HG02759 (cell line): ENCODE measurements around the gene GRB10.

Experiments used
- ATAC-seq: cut with Tn5 transposase; IDR thresholded peaks from one replicate; pipeline ENCODE4 v1.9.1; 2021; ENCODE audit warnings: mild to moderate bottlenecking, moderate library complexity; ENCODE audit not compliant: unreplicated experiment

GRB10 gene

DNA sequence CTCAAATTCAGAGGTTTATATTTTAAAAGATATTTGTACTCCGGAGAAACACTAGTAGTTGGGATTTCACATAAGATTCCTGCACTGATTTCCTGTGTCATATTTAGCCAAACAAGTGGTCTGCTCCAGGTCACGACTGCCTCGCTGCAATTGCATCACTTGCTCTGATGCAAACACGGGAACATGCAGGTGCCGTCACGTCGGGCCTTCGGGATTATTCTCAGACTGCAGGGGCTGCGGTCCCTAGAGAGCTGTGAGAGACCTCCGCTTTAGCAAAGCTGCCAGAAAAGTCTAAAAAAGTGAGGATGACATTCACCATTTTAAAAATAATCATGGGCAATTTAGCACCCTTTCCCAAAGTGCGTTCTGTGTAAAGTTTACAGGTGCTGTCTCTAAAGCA, 124.0 kb downstream of the GRB10 start:
- ATAC-seq: no peak

DNA sequence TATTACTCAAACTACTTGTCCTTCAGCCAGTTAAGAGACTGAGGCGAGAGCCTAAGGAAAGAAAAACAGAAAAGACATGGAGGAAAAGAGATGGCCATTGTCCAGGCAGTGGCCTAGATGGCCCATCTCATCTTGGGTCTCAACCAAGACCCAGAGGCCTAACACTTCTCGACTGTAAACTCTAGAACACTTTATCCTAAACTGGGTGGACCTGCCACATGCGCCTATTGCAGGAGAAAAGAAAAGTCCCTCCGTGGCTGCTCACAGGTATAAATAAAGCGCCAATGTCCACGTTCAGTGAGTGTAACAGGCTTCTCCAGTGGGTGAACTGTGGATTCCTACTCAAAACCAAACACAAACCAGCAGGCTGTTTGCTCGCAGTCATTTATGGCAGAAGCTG, 124.8 kb downstream of the GRB10 start:
- ATAC-seq: no peak

DNA sequence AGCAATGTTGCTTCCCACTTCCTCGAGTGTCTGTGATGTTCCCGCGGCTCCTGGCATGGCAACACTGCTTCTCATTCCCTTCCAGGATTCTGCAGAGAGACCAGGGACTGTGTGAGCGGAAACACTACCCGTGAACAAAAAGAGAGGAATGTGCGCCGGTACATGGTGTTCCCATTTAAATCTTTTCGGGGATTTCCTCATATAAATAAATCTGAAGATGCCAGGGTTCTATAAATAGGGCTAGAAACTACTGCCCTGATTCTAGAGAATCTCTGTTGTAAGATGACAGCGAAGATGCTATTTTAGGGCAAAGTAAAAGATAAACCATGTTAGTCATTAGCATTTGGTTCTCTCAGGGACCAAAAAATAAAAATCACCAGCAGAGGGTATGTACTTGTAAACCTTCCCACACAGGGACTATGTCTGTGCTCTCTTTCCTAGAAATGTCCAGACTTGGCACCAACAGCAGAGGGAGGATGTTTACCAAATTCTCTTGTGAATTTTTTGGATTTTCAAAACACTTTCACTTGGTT, 125.3 kb downstream of the GRB10 start:
- ATAC-seq: no peak

DNA sequence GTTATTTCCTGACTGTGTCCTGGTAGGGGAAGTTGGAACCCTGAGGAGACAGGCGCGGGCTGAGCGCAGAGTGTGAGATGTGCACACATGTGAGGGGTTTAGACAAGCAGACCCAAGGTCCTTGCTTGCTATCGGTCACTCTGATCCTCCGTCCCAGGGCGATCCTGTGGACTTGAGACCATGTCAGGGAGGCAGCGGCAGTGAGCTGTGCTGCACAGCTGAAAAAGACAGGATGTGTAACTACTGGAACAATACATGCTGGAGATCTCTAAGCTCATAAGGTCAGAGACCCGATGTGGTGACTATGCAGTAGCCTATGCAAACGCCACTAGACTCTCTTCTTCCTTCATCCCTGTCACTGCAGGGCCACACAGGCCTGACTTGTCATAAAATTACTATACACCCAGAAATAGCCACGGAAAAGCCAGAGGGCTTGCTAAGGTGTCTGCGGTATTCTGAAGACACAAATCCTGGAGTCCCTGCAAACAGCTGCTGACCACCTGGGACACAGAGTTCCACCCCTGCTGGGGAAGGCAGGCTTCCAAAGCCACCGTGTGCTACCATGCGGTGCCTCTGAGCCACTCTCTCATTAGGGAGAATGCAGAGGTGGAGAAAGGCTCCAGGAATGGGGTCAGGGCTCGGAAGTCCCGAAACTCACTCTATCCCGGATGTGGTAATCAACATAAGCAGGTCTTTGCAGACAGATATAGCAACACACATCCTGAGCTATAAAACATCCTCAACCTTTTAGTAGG, 126.4 kb downstream of the GRB10 start:
- no peak for ATAC-seq

DNA sequence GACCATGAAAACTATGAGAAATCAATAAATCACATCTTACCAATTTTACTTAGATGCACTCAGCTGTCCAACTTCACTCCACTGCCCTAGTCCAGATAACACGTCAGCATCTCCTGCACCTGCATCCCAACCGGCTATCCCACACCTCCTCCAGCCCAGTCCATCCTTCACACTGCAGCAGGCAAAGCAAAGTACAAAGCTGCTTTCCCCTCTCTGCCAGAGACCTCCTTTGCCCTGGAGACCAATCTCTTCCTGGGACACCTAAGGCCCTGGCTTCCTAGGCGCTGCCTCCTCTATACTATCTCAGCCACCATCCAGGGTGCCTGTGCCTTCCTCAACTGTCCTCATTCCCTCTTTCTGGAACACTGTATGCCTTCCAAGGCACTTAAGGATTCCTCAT, 127.2 kb downstream of the GRB10 start:
- no peak for ATAC-seq

DNA sequence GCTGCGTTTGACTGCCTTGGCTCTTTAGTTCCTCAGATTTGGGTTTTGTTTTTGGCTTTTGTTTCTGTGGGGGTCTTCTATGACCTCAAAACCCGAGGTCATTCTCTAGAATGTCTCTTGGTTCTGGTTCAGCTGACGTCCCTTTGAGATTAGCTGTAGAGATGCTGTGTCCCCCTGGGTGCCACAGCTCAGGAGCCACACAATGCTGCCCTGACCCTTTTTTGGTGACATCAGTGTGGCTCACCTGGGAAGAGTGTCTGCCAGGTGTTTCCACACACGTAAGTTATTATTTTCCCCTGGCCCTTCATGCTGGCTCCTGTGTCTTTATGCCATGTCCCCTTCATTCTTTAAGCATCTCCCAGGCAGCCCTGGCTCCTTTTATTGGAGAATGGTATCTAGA, 127.7 kb downstream of the GRB10 start:
- ATAC-seq: no peak

DNA sequence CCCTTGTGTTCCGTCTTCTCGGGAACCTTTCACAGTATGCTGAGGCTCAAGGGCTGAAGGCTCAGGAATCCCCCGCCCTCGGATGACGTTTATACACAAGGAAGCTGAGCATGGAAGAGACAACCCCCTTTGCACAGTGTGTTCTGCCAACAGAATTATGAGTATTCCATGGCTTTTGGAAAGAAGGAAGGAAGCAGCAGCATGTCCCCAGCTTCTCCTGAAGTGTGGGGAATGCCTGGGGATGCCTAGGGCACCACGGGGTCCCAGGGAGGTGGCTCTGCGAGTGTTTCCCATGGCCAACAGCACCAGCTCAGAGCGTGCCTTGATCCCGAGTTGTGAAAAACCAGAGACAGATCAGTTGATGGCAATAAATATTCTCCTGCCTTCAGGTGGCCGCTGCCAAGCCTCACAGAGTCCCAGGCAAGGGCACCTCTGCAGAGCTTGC, 128.7 kb downstream of the GRB10 start:
- no peak for ATAC-seq

DNA sequence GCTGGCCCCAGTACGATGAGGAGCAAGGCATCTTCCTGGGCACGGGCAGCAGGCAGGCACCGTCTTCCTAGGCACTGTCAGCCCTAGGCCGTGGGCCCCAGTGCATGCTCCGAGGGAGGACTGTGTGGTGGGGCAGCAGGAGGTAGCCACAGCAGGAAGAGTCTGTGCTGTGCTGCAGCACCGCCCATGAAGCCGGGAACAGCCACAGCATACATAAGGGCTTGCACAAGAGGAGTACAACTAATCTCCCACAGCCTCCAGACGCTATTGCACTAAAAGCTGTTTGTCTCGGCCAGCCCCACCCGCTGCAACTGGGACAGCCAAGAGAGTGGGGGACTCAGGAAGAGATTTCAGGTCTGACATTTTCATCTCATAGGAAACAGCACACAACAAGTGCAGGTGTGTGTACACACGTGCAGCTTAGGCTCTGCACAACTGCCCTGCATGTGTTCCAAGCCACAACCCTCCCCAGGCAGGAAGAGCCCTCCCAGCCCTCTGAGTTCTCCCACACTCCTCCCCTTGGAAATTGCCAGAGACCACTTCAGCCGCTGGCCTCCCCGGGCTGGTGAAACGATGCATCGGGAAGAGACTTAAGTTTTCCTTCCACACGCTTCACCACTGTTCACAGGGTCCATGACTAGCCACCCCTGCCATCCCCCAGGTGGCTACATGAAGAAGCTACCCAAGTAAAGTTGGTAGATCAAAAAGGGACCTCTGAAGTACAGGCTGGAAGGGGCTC, 129.4 kb downstream of the GRB10 start:
- no peak for ATAC-seq

DNA sequence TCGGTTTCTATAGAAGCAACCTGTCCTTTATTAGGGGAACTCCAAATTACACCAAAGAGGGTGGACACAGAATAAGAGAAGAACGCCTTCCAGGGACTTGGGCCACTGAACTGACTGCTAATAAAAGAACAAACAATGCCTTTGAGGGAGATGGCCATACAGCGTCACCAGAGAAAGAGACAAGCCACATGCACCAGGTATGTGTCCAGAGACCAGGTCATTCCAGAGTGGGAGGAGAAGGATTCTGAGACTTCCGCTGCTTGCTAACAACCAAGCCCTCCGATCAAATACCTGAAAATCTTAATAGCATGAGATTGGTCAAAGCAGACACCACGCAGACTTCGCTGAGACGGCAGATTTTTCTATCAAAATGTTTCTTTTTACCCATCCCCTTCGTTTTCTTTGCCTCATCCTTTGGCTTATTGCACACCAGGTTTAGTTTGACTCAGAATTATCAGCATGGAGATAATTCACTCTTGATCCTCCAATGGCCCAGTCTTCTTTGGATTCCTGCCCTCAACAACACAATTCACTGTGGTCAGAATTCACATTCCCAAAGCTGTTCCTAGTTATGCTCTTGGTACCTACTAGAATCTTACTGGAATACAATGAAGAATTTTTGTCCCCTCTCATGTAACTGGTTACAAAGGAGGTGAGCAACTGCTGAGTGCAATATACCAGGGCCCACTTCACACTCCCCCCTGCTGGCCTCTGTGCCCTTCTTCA, 130.1 kb downstream of the GRB10 start:
- ATAC-seq: no peak

DNA sequence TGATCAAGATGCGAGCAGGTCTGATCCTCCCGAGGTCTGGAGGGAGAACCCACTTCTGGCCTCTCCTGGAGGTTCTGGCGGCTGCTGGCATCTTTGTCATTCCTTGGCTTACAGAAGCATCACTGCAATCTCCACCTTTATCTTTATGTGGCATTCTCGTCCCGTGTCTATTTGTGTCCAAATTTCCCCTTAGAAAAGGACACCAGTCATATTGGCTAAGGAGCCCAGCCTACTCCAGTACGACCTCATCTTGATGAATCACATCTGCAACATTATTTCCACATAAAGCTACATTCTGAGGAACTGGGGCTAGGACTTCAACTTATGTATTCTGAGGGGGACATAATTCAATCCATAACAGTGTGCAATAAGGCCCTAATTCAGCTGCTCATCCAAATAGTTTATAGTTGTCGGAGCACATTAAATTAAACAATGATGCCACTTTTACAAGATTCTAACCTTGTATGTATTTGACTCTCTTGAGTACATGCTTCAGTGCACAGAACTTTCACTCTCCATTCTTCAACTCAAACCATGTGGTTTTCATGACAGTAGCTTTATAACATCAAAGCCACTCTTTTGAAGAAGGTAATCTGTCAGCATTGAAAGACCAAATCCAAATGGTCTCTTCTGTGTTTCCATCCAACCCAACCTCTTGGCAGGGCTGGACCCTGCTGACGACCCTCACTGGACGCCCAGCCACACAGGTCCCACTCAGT, 131.3 kb downstream of the GRB10 start:
- ATAC-seq: peak; percentile 71

DNA sequence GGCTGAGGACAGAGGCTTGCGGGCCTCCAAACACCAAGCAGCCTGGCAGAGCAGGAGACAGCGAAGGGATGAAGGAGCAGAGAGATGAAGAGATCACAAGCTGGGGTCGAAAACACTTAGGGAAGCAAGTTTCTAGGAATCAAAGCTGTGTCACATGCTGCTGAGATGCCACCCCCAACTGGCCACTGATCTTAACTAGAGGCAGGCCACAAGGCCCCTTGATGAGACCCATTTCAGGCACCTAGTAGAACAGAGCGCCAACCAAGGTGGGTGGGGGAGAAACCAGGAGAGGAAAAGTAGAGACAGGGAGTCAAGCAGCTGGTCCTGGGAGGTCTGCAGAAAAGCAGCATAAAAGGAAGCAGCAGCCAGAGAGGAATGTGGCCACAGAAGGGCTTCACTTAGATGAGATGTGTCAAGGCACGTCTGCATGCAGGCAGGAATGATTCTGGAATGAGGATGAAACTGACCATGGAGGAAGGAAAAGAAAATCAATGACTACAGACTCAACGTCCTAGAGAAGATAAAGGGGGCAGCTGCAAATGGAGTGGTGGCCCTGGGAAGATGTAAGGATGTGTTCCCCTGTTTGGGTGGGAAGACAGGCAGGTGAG, 132.5 kb downstream of the GRB10 start:
- no peak for ATAC-seq

DNA sequence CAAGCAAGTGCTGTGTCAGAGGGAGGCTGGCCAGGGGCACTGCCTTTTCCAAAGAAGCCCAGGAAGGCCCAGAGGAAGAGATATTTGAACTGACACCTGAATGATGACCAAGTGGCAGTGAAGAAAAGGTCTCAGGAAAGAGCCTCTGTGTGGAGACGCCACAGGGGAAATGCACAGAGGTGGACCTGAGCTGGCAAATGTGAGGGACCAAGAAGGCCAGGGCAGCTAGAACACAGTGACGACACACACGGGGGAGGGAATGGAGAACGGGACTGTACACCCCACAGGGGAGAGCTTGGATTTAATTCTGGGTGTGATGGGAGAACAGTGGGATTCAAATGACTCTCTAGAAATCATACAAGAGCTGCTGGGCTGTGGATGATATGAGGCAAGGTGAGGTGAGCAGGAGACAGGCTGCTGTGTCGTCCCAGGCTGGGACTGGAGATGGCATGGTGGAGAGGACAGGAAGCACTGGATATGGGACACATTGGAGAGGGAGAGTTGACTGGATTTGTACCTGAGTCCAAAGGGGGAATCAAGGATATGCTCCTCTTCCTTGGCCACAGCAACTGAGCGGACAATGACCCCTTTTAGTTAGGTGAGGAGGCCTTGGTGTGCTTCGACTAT, 133.3 kb downstream of the GRB10 start:
- ATAC-seq: no peak

DNA sequence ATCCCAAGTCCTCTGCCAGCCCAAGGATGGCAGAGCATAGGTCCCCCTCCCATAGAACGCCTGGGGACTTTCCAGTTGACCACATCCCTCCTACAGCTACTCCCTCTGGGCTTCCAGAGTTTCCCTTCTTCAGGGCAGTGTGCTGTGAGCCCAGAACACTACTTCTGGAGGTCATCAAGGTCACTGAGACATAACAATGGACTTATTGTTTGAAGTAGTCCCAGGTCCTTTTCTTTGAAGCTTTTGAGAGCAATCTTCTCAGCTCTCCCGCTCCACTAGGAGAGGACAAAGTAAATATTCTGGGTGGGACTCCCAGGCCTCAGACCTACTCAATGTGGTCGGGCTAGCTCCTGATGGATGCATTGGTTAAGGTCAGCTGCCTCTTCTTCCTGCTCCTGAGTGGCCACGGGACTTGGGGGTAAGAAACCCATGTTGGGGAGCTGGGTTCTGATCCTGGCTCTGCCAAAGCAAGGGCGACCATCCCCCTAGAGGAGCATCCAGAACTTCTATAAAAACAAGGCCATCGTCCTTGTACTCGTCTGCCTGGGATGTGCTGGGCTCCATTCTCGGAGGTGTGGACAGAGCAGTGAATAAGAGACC, 134.0 kb downstream of the GRB10 start:
- ATAC-seq: no peak

DNA sequence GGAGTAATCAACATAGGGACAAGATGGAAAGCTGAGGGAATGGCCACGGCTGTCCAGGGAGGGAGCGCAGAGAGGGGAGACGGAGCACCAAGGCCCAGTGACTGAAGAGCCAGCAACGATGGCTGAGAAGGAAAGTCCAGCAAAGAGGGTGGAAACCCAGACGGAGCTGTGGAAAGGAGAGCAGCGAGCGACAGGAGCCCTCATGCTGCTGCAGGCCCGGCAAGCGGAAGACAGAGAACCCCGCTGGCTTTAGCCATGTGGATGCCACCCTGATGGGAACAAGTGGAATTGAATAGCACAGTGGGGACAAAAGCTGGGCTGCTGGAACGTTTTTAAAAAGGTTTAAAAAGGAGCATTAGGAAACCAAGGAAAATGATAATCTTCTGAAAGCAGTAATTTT, 134.6 kb downstream of the GRB10 start:
- no peak for ATAC-seq

DNA sequence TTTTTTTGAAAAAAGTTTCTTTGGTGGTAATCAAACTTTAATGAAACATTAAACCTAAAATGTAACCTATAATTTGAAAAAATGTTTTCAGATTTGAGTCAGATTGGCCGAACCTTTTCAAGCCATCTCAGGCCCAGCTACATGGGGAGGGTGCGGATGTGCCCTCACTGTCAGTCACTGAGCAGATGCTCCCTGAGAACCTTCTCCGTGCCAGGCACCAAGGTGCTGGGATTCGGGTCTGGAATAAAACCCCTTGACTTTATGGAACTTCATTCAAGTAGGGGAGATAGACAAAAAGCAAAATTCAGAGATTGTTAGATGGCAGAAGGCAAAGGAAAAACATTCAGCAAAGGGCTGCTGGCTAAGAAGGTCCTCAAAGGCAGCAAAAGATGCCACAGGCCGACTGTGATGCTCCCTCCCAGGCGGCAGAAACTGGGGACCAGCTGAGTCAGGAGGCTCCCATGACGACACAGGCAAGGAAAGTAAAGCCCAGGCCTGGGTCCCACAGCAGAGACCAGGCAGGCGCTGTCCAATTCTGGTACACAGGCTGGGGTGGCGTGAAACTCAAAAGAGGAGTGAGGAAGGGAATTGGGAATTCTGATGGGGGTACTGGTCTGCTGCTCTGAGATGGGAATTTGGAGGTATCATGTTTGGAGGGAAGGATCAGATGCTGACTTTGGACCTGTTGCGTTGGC, 135.3 kb downstream of the GRB10 start:
- ATAC-seq: no peak

DNA sequence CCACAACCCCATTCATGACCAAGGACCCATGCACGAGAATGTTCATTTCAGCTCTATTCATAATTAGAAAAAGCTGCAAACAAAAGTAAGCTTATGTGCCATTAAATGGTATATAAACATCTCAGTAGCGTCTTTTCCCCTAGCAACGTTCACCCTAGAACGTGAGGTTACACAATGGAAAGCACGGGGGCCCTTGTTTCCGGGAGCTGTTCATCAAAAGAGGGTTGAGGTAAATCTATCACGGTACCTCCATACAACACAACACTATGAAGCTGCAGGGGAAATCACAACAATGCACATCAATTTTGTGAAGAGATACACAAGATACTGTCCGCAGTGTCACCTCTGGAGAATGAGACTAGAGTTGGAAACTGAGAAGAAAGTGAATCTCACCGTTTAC, 136.6 kb downstream of the GRB10 start:
- no peak for ATAC-seq

DNA sequence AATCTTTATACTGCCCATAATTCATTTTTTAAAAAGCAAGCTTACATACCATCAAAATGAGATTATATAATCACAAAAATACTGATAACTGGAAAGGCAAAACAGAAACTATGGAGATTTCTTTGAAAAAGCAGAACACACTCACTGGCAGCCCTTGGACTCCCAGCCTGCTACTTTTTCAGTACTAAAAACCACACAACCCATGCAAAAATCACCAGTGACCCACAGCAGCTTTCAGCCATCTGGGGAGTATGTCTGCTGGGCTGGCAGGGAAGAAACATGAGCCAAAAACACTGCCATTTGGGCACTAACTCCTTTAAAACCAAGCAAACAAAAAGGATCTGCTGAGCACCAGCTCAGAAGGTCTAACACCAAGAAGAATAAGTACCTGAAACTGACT, 137.5 kb downstream of the GRB10 start:
- ATAC-seq: no peak

DNA sequence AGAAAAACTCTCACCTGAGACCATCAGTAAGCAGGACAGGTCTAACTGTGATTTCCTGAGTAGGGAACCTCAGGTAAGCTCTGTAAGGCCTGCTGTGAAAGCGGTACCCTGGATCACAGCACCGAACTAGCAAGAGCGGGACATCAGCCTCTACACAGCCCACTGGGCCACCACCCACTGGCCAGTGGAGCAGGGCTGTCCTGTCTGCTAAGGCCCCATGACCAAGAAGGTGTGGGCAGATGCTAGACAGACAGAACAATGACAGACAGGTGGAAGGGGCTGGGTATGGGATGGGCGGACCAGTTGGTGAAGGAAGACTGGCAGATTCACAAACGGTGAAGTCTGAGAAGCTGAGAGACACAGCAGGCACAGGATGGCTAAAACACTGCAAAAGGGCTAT, 138.1 kb downstream of the GRB10 start:
- no peak for ATAC-seq

DNA sequence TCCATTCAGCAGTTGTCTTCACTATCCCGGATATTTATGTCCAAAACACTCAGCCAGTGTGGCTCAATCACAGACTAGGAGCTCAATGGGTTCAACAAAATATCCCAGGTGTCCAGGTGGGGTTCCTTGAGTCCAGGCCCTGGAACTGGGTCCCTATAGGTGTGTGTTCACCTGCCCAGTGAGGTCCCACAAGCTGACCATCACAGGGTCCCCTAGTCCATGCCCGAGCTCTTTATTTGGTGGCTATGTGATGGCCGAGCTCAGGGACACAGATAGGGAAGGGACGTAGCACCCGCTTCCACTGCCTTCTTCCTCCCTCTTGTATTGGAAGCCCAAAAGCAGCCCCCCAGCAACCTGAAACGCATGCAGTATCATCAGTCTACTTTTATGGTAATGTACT, 138.6 kb downstream of the GRB10 start:
- no peak for ATAC-seq
